Neural progenitor cell (in vitro differentiated cells): ENCODE data around the gene SLC35E2B.
"Not testable (repeated sequence)": the region's sequence is repeated elsewhere in the genome, so short reads cannot be mapped to it uniquely, and the experiment has no call there.

Source experiments
- CTCF ChIP-seq: fragments of 200-600 bp; sonication (generic); IDR thresholded peaks from 2 replicates; pipeline ENCODE4 v1.5.1; 2017; ENCODE audit warnings: antibody characterized with exemption, mild to moderate bottlenecking
- EZH2 ChIP-seq: fragments of 200-600 bp; sonication (generic); IDR thresholded peaks from 2 replicates; pipeline ENCODE4 v1.6.1; 2017; ENCODE audit warnings: antibody characterized with exemption, mild to moderate bottlenecking, moderate library complexity
- EZH2phosphoT487 ChIP-seq: fragments of 200-600 bp; sonication (generic); IDR thresholded peaks from 2 replicates; pipeline ENCODE4 v1.6.1; 2017; ENCODE audit warnings: antibody characterized with exemption

GRCh38 chr1:1691443-1691842, 1.2 kb downstream of the SLC35E2B start:
- not testable (repeated sequence) for TF ChIP-seq CTCF, EZH2phosphoT487, EZH2
